ENCODE data around the gene PIWIL4. TPM values are rescaled to one million over a fixed set of nuclear protein-coding genes. Genes with fewer than 3 reads are reported as not detected.
"Not testable (repeated sequence)": the region's sequence is repeated elsewhere in the genome, so short reads cannot be mapped to it uniquely, and the experiment has no call there.

The PIWIL4 gene
- total RNA-seq, 1 experiment from 2014 or later, result 0.05 TPM

- Histone ChIP-seq H3K4me3 (no peak overlapping the region), H3K27ac (no peak overlapping the region), H3K27me3 (replicated peaks) (no peaks in the 10 kb centered on the region), H3K36me3 (no peaks in the 10 kb centered on the region), H3K9me3 (replicated peaks) (no peaks in the 10 kb centered on the region), H3K4me1 (replicated peaks) (peaks cover 1% of the 10 kb centered on the region)
- DNase-seq (ENCODE audit: low read depth in 1 of 2, low spot score in 2 of 2), result no peak
Observed at GRCh38 chr11:94539420-94539819, 27.7 kb upstream of the PIWIL4 start.

GRCh38 chr11:94543695-94544645 lies 23.2 kb upstream of the PIWIL4 start, which contains the start of gene FUT4:
Gene FUT4, plus strand, starts transcription at chr11:94543921. Its CDS starts 213 bp downstream, at chr11:94544134.
- Histone ChIP-seq H3K27ac (peak within 1 kb of the TSS; percentile 92), H3K4me3 (peak within 1 kb of the TSS; percentile 68), H3K36me3 (peaks cover 6% of the 10 kb centered on the region; the same call in 1 of the 2 replicates), H3K9me3 (replicated peaks) (no peaks in the 10 kb centered on the region), H3K27me3 (replicated peaks) (no peaks in the 10 kb centered on the region), H3K4me1 (replicated peaks) (peaks cover 13% of the 10 kb centered on the region)
- DNase-seq (ENCODE audit: low read depth in 1 of 2, low spot score in 2 of 2), result peak; percentile 76 to 79

DNA sequence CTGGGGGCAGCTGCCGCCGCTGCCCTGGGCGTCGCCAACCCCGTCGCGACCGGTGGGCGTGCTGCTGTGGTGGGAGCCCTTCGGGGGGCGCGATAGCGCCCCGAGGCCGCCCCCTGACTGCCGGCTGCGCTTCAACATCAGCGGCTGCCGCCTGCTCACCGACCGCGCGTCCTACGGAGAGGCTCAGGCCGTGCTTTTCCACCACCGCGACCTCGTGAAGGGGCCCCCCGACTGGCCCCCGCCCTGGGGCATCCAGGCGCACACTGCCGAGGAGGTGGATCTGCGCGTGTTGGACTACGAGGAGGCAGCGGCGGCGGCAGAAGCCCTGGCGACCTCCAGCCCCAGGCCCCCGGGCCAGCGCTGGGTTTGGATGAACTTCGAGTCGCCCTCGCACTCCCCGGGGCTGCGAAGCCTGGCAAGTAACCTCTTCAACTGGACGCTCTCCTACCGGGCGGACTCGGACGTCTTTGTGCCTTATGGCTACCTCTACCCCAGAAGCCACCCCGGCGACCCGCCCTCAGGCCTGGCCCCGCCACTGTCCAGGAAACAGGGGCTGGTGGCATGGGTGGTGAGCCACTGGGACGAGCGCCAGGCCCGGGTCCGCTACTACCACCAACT lies 22.4 kb upstream of the PIWIL4 start:
- Histone ChIP-seq H3K27me3 (replicated peaks) (no peaks in the 10 kb centered on the region), H3K4me3 (peak overlapping the region; percentile 68), H3K27ac (peak overlapping the region; percentile 92), H3K9me3 (replicated peaks) (no peaks in the 10 kb centered on the region), H3K4me1 (replicated peaks) (peaks cover 13% of the 10 kb centered on the region), H3K36me3 (peaks cover 6% of the 10 kb centered on the region; the same call in 1 of the 2 replicates)
- DNase-seq (ENCODE audit: low read depth in 1 of 2, low spot score in 2 of 2), result no peak

- no peak overlapping the region for H3K4me3 ChIP-seq
- H3K4me1 ChIP-seq (replicated peaks), result peaks cover 13% of the 10 kb centered on the region
- H3K27ac ChIP-seq, result no peak overlapping the region
- H3K27me3 ChIP-seq (replicated peaks), result no peaks in the 10 kb centered on the region
- H3K36me3 ChIP-seq, result peaks cover 6% of the 10 kb centered on the region; the same call in 1 of the 2 replicates
- no peaks in the 10 kb centered on the region for H3K9me3 ChIP-seq (replicated peaks)
- no peak for DNase-seq (ENCODE audit: low read depth in 1 of 2, low spot score in 2 of 2)
Observed at GRCh38 chr11:94545264-94546161, 21.7 kb upstream of the PIWIL4 start.

DNA sequence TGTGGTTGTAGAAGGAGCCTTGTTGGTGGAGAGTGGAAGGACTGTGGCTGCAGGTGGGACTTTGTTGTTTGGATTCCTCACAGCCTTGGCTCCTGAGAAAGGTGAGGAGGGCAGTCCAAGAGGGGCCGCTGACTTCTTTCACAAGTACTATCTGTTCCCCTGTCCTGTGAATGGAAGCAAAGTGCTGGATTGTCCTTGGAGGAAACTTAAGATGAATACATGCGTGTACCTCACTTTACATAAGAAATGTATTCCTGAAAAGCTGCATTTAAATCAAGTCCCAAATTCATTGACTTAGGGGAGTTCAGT lies 21.1 kb upstream of the PIWIL4 start:
- DNase-seq (ENCODE audit: low read depth in 1 of 2, low spot score in 2 of 2), result no peak
- H3K27ac ChIP-seq, result no peak overlapping the region
- no peak overlapping the region for H3K4me3 ChIP-seq
- peaks cover 6% of the 10 kb centered on the region; the same call in 1 of the 2 replicates for H3K36me3 ChIP-seq
- no peaks in the 10 kb centered on the region for H3K9me3 ChIP-seq (replicated peaks)
- H3K27me3 ChIP-seq (replicated peaks), result no peaks in the 10 kb centered on the region
- H3K4me1 ChIP-seq (replicated peaks), result peaks cover 13% of the 10 kb centered on the region

GRCh38 chr11:94546886-94547285 lies 20.3 kb upstream of the PIWIL4 start:
- Histone ChIP-seq H3K27me3 (replicated peaks) (no peaks in the 10 kb centered on the region), H3K4me3 (no peak overlapping the region), H3K4me1 (replicated peaks) (peaks cover 13% of the 10 kb centered on the region), H3K9me3 (replicated peaks) (no peaks in the 10 kb centered on the region), H3K27ac (no peak overlapping the region), H3K36me3 (peaks cover 6% of the 10 kb centered on the region; the same call in 1 of the 2 replicates)
- no peak for DNase-seq (ENCODE audit: low read depth in 1 of 2, low spot score in 2 of 2)

DNA sequence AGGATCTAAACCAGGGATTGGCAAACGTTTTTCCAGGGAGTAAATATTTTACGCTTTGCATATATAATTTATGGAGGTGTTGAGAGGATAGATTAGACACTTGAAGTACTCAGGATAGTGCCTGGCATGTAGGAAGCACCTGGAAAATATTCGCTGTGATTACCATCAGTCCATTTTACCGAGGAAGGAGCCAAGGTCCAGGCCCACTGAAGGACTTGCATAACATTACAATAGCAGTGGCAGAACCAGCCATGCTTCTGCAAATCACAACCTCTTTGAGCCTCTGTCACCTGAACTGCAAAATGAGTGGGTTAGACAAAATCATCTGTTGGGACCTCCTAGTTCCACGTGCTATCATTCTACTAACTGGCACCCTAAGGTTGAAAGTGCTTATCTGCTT lies 18.0 kb upstream of the PIWIL4 start:
- H3K27ac ChIP-seq, result no peak overlapping the region
- no peaks in the 10 kb centered on the region for H3K9me3 ChIP-seq (replicated peaks)
- no peaks in the 10 kb centered on the region for H3K27me3 ChIP-seq (replicated peaks)
- no peak for DNase-seq (ENCODE audit: low read depth in 1 of 2, low spot score in 2 of 2)
- peaks cover 6% of the 10 kb centered on the region; the same call in 1 of the 2 replicates for H3K36me3 ChIP-seq
- H3K4me1 ChIP-seq (replicated peaks), result peaks cover 13% of the 10 kb centered on the region
- H3K4me3 ChIP-seq, result no peak overlapping the region

GRCh38 chr11:94550513-94550912 lies 16.7 kb upstream of the PIWIL4 start:
- no peak overlapping the region for H3K4me3 ChIP-seq

DNA sequence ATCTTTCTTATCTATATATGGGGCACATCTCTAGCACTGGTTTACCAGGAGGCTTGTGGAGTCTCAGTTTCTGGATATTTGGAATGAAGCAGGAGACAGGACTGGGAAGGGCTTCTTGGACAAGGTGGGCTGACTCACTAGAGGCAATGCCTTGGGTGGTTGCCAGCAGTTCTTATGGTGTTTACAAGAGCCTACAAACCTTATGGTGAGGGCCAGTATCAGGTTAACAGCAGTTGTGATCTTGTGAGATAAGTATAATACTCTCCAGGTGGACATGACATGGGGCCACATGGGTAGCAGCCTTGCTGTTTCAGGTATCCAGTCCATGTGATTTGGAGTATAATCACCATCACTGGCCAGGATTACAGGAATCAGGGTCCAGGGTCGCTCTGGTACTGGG lies 13.2 kb upstream of the PIWIL4 start:
- H3K4me3 ChIP-seq, result no peak overlapping the region
- H3K9me3 ChIP-seq (replicated peaks), result no peaks in the 10 kb centered on the region
- no peaks in the 10 kb centered on the region for H3K36me3 ChIP-seq
- DNase-seq (ENCODE audit: low read depth in 1 of 2, low spot score in 2 of 2), result peak in 1 of 2 experiments; percentile 43
- no peaks in the 10 kb centered on the region for H3K27me3 ChIP-seq (replicated peaks)
- no peak overlapping the region for H3K27ac ChIP-seq
- peaks cover 18% of the 10 kb centered on the region for H3K4me1 ChIP-seq (replicated peaks)

More at GRCh38 chr11:94550513-94550912, 16.7 kb upstream of the PIWIL4 start:
- Histone ChIP-seq H3K36me3 (peaks cover under 1% of the 10 kb centered on the region; the same call in 1 of the 2 replicates), H3K27ac (no peak overlapping the region), H3K9me3 (replicated peaks) (no peaks in the 10 kb centered on the region), H3K27me3 (replicated peaks) (no peaks in the 10 kb centered on the region), H3K4me1 (replicated peaks) (peaks cover under 1% of the 10 kb centered on the region; the same call in 1 of the 2 replicates)
- DNase-seq (ENCODE audit: low read depth in 1 of 2, low spot score in 2 of 2), result no peak

GRCh38 chr11:94555752-94556329 lies 11.3 kb upstream of the PIWIL4 start:
- not testable (repeated sequence) for H3K27ac ChIP-seq; DNase-seq (ENCODE audit: low read depth in 1 of 2, low spot score in 2 of 2)

GRCh38 chr11:94557421-94557820 lies 9.7 kb upstream of the PIWIL4 start:
- H3K9me3 ChIP-seq (replicated peaks), result no peaks in the 10 kb centered on the region
- H3K4me3 ChIP-seq, result no peak overlapping the region
- no peaks in the 10 kb centered on the region for H3K36me3 ChIP-seq
- no peaks in the 10 kb centered on the region for H3K27me3 ChIP-seq (replicated peaks)
- no peak for DNase-seq (ENCODE audit: low read depth in 1 of 2, low spot score in 2 of 2)
- H3K4me1 ChIP-seq (replicated peaks), result peaks cover 18% of the 10 kb centered on the region
- peak overlapping the region; percentile 36; the same call in 1 of the 2 replicates for H3K27ac ChIP-seq

More at GRCh38 chr11:94555752-94556329, 11.3 kb upstream of the PIWIL4 start:
- peaks cover 18% of the 10 kb centered on the region for H3K4me1 ChIP-seq (replicated peaks)
- not testable (repeated sequence) for H3K27me3 ChIP-seq (replicated peaks); H3K9me3 ChIP-seq (replicated peaks); H3K4me3 ChIP-seq; H3K36me3 ChIP-seq

DNA sequence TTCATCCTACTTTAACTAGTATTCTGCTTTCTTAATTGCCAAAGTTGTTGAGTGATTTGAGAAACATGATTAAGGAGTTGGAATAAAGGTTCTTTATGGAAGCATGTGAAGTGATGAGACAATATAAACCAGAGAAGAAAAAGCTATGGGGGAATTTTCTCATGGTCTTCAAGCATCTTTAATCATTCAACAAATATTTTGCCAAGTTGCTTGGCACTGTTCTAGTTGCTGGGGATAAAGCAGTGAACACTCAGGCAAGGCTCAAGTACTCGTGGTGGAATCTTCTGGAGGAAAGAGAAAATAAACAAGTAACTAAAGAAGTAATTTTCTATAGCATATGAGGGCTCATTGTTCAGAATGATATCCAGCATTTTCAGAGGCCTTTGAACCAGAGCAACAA lies 9.2 kb upstream of the PIWIL4 start:
- Histone ChIP-seq H3K27ac (peak overlapping the region; percentile 36; the same call in 1 of the 2 replicates), H3K4me1 (replicated peaks) (peaks cover 18% of the 10 kb centered on the region), H3K36me3 (no peaks in the 10 kb centered on the region), H3K27me3 (replicated peaks) (no peaks in the 10 kb centered on the region), H3K4me3 (no peak overlapping the region), H3K9me3 (replicated peaks) (no peaks in the 10 kb centered on the region)
- no peak for DNase-seq (ENCODE audit: low read depth in 1 of 2, low spot score in 2 of 2)

- Histone ChIP-seq H3K36me3 (no peaks in the 10 kb centered on the region), H3K9me3 (replicated peaks) (no peaks in the 10 kb centered on the region), H3K4me1 (replicated peaks) (peaks cover 18% of the 10 kb centered on the region), H3K27me3 (replicated peaks) (no peaks in the 10 kb centered on the region), H3K4me3 (no peak overlapping the region), H3K27ac (no peak overlapping the region)
- no peak for DNase-seq (ENCODE audit: low read depth in 1 of 2, low spot score in 2 of 2)
Observed at GRCh38 chr11:94558468-94558867, 8.7 kb upstream of the PIWIL4 start.
